HG02973 (cell line): Measurements from ENCODE around the gene MYLK.
"Not testable (repeated sequence)": the region's sequence is repeated elsewhere in the genome, so short reads cannot be mapped to it uniquely, and the experiment has no call there.

Experiments used
- ATAC-seq: cut with Tn5 transposase; IDR thresholded peaks from one replicate; pipeline ENCODE4 v1.9.1; 2021; ENCODE audit warnings: moderate library complexity; ENCODE audit not compliant: unreplicated experiment

Gene MYLK

DNA sequence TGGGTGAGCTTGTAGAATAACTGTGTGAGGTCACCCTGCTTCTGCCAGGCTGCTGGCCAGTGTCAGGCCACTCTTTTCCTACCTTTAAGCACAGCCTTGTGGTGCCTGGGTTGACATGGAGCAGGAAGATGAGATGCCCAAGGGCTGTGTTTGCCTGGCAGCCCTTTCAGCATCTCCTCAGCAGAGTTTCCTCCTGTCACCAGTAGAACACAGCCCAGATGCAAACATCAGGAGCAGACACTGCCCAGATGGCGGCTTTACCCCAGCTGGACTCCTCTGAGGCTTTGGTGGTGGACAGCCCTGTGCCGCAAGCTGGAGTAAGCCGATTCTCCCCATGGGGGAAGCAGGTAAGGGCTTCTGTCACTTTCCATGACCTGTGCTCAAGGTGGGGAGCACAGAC lies 180.5 kb downstream of the MYLK start:
- ATAC-seq, result not testable (repeated sequence)

DNA sequence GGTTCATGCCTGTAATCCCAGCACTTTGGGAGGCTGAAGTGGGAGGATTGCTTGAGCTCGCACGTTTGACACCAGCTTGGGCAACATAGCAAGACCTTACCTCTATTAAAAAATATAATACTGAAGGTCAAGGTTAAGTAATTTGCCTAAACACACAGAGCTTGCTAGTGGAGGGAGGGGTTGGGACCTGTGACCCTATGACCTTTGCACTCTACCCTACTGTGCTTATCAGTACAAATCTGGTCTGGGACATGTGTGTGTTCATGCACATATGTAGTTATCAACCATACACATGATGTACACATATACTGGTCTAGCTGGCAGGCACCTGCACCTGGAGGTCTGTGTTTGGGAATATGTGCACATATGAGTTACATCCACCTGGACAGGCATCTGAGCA lies 181.4 kb downstream of the MYLK start:
- no peak for ATAC-seq

DNA sequence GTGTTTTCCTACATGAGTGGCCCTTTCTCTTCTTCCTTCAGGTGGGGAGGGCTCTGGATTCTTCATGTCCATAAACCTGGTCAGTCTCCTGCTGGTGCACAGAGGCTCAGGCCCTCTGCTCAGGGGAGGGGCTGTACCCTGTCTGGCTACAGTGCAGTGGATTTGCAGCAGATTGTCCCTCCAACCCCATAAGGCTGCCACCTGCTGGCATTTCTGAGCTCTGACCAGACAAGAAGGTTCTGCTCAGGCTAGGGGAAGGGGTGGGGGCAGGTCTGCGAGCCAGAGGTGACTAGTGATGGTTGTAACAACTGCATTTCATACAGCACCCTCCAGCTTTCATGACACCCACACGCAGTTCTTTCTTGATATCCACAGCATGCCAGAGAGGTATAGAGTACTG lies 182.1 kb downstream of the MYLK start:
- ATAC-seq, result not testable (repeated sequence)

DNA sequence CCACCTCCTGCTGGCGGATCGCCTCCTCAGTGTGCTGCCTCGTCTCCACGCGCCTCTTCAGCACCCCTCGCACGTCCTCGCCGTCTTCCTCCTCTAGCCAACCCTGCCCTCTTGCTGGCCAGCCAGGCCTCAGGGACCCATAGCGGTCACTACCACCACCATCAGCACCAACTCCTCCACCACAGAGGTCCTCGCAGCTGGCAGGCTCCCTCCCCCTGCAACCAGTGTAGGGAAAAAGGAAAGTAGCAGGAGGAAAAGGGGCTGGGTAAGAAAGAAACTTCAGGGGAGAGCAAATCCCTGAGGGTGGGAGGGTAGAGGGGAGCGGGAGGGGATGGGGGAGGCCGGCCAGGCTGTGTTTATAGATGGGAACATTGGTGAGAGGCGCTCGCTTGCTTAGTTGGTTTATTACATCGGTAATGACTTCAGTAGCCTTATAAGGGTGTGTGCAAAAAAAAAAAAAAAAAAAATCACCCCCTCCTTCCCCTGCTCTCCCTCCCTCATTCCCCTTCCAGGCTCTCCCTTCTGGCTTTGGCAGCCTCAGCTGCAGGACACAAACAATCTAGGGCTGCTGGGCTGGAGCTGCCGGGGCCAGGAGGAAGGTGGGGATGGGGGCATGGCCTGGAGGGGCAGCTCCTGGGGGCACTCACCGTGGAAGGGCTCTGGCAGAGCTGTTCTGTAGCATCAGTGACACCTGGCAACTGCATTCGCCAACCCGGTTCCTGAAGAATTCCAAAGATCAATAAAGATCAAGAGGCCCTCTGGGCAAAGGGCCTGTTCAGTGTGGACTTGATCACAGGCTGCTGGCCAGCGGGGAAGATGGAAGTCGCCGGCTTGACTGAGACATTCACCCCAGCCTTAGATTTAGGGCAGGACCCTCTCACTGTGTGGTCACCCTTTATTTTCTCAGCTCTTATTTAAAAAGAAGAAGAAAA lies 183.1 kb downstream of the MYLK start:
- ATAC-seq, result no peak

DNA sequence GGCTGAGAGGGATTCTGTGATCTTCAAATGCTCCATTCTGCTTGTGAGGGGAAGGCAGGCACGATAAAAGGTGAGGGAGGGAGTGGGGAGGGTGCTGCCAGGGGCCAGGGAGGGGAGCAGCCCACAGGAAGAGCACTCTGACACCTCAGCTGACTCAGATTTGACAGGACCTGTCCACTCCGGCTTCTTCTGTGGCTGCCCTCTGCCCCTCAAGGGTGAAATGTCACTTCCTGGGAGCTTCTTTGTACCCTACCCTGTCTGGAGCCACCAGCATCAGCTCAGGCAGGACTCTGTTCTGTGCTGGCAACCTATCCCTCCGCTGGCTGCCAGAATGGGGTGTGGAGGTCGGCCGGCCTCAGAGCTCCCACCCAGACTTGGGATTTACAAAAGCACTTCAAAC lies 185.3 kb downstream of the MYLK start:
- ATAC-seq, result no peak

DNA sequence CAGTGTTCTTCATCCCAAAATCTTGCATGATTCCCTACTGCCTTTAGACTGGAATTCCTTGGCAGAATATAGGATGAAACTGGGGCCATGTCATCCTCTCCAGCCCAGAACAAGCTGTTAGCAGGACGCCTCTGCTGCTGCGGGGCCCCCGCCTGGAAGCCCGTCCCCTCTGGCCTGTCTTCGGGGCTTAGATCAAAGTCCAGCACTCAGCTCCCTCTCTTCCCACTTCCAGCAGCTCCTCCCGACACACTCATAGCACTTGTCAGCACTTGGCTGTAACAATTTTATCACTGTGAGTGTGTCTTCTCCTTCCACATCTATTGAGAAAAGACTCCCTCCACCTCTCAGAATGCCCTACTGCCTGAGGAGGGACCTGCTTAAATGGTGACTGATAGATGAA lies 187.3 kb downstream of the MYLK start:
- no peak for ATAC-seq

DNA sequence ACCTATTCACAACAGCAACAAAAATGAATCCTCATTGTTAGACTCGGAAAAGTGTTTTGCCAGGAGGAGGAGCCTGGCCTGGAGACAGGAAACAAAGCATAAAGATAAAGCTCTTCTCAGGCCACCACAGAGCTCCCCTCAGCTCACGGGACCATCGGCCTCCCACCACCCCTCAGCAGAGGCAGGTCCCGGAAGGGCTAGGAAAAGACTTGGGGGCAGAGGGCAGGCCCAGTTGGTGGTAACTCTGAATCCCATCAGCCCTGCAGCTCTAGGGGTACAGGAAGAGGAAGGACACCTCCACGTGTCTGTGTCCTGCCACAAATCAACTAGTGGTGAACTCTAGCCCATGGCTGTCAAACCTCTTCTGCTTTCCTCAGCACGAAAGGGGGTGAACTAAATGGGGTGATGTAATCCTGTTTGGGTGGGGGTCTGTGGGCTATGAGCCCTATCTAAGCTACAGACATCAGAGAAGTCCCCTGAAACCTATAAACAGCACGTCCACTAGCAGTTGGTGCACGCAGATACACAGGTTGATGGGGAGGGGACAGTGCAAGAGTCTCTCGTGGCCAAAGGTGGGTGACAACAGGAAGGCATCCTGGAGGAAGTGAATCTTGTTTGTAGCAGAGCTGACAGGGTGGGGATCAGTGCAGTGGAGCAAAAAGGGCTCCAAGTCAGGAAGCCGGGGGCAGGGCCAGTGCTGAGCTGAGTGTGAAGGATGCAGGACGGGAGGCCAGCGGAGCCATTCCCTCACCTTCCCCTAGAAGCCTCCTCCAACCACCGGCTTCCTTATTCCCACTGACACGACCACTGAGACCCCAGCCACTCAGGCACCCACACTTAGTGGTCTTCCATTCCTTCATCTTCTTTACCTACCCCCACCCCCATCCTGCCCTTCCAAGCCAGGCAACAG lies 188.1 kb downstream of the MYLK start:
- no peak for ATAC-seq

DNA sequence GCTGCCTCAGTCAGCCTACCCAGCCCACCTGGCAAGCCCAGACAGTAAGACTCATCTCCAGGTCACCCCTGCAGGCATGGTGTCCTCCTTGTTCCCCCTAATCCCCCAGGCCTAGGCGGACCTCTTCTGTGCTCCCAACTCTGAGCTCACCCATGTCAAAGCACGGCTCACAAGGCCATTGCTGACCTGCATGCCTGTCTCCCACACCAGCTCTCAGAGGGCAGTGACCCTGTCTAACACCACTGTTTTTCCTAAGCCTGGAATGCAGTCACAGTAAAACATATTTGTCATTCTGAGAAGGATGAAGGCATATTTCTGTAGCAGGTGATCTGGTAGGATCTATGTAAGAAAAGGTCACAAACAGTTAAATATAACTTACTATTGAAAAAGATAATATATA lies 189.0 kb downstream of the MYLK start:
- no peak for ATAC-seq

DNA sequence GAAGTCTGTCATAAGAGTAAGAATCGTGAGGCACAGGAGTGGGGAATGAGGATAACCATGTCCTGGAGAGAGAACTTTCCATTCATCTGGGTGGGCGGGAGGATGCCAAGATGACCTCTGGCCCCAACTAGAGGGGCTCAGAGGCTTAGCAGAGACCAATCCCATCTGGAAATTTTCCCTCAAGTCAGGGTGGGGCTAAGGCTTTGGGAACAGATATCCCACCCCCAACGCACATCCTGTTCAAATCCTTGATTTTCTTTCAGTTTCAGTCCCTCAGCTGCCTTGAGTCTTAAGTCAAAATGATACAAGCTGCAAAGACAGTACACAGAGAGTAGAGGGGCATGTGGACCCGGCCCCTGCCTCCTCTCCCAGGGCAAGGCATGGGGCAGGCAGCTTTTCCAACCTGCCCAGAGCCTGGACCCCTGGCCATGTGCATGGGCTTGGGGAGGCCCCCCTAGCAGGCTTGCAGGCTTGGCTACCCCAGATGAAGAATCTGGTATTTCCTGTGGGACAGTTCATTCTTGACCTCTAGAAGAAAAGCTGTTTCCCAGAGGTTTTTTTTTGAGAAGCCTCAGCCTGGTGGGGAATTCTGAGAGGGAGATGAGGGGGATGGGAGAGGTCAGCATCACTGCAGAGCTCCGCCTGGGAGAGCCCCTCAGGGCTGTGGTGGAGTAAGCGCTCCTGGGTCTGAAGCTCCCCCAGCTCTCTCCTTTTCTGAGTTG lies 189.6 kb downstream of the MYLK start:
- ATAC-seq, result no peak

DNA sequence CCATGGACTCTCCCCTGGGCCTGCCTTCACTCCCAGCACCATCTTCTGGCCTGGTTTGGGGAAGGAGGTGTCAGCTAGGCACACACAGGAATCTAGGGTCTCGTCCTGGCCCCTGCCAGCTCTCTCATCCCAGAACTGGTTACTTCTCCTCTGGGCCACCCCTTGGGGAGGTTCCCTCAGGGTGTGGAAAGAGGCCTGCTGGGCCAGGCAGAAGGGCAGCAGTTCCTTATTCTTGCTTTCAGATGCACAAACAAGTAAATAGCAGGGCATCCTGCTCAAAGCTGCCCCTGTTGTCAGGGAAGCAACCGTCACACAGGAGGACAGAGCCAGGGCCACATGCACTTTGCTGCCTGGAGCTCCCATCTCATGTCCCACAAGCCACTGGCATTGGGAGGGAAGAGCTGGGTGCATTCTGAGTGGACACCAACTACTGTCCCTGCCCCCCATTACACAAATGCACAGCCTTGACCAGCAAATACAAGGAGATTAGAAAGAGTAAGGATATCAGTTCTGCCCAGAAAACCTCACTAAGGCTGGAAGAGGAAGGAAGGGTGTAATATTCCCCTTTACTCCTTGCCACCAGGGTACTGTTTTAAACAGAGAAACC lies 190.4 kb downstream of the MYLK start:
- ATAC-seq, result no peak

DNA sequence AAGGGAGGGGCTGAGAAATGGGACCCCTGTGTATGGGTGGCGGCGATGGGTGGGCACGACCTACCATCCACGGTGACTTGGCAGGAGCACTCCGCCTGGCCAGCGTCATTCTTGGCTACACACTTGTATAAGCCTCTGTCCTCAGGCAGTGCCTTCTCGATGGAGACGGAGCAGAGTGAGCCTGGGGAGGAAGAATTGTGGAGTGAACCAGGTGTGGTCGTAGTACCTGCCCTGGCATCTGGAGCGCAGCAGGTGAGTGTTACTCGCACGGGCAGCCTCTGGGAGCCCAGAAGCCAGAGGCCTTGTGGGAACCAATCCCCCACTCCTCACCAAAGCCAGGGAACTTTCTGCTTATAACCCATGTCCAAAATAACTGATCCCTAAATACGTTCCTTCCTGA lies 191.5 kb downstream of the MYLK start:
- no peak for ATAC-seq

DNA sequence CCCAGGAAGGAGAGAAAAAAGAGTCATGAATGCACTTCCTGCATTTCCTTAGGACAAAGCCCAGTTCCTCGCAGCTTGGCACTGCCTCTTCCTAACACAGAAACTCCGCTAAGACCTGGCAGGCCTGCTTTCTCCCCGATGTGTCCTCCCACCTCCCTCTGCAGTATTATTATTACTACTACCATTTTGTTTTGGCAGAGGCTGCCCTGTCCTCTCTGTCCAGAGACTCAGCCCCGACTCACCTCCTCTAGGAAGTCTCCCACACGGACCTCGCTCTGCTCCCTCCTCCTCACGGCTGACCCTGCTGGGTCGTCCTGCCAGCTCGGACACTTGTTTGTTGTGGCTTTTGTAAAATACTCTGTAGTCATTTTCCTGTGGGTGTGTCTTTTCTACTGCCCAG lies 192.1 kb downstream of the MYLK start:
- ATAC-seq, result no peak

DNA sequence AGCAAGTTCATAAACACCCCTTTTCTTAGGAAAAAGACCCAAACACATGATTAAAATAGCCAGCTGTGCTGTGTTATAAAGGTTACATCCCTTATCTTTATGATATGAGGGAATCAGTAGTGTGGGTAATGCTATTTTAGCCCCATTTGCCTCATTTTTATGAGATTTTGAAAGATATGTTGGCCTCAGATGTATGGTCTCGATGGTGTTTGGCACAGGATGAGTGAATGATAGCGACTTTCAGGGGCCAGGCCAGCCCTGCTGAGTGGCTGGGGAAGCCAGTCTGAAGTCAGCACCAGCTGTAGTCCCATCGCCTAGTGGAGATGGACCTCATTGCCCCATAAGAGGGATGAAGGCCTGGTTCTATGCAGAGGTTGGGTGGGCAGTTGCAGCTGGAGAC lies 194.3 kb downstream of the MYLK start:
- no peak for ATAC-seq

DNA sequence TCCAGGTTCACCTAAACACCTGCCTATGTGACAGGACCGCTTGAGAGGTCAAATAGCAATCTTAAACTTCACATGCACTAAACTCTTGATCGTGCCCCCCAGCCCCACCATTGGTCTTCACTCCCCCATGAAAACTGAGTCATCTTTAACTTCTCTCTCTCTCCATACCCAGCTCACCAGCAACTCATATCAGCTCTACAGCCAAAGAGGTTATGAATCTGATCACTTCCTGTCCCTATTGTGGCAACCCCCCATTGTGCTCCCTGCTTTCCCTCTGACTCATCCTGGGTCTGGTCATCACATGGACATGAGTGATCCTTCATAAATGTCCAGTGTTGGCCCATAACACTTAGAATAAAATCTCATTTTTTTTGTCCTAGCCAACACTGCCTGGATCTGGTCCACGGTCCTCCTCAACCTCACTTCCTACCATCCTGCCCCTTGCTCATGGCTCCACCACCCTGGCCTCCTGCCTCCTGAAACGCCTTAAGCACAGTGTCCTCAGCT lies 195.8 kb downstream of the MYLK start:
- ATAC-seq, result no peak

DNA sequence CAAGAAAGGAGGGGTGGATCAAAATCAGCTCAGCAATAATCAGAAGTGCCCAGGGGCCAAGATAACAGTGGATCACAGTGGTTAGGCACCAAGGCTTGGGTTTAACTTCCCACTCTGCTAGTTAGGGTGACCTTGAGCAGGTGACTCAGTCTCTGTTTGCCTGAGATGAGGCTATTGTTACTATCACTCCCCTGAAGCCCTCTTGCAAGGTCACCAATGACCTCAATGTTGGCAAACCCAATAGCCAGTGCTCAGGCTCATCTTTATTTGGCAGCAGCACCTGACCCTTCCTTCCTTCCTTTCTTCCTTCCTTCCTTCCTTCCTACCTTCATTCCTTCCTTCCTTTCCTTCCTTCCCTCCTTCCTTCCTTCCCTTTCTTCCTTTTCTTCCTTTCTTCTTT lies 196.8 kb downstream of the MYLK start:
- no peak for ATAC-seq

DNA sequence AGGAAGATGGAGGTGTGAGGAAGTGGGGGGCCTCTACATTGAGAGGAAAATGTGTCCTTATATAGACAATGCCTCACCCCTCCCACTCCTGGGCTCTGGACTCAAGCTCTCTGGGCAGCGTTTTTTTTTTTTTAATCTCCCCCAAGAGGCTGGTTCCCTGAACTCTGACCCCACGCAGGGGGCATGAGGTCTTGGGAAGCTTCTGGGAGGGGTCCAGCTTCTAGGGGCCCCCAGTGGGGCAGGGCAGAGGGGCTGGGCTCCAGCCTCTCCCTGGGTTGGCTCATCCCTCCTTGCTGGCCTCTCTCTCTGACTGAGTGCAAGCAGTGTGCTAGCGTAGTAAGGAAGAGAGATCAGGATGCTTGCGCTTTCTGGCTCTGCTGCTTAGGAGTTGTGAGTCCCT lies 197.9 kb downstream of the MYLK start:
- ATAC-seq, result no peak

DNA sequence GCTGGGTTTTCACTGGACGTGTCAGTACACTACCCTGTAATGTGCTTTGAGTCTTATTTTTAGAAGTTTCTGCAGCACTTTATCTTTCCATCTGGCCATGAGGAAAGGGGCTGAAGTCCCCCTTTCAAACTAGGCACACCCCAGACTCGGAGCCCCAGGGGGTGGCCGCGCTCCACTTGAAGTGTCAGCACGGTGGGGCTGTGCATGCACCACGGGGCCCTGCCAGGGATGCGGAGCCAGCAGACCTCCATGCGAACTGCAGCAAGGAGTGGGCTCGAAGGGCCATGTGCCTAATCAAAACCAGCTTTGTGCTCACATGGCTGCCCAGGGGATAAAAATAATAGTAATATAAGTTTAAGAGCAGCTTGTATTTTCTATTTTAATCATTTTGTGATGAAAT lies 198.4 kb downstream of the MYLK start:
- no peak for ATAC-seq

DNA sequence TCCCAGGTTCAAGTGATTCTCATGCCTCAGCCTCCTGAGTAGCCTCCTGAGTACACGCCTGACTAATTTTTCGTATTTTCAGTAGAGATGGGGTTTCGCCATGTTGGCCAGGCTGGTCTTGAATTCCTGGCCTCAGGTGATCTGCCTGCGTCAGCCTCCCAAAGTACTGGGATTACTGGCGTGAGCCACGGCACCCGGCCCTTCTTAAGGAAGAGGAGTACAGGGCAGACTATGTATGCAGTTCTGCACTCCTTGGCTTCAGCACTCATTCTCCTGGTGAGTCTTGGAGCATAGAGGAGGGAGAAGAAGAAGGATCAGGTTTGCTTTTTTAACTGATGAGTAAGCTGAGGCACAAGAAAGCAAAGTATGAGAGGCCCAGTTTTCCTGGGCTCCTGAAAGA lies 199.5 kb downstream of the MYLK start:
- ATAC-seq, result no peak

DNA sequence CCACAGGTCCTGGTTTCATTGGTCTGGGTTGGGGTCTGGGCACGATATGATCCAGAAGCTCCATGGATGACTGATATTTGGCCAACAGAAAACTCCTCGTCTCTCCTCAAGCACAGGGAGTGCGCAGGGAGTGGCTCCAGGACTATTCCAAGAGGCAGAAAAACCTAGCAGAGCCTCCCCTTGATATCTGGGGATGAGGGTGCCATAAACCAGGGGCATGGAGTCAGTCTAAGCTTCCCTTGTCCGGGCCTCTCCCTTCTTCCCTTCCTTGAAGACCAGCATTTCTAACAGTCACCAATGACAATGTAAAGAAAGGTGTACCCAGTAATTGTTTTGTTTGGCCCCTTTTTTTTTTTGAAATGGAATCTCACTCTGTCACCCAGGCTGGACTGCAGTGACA lies 199.9 kb downstream of the MYLK start:
- no peak for ATAC-seq

DNA sequence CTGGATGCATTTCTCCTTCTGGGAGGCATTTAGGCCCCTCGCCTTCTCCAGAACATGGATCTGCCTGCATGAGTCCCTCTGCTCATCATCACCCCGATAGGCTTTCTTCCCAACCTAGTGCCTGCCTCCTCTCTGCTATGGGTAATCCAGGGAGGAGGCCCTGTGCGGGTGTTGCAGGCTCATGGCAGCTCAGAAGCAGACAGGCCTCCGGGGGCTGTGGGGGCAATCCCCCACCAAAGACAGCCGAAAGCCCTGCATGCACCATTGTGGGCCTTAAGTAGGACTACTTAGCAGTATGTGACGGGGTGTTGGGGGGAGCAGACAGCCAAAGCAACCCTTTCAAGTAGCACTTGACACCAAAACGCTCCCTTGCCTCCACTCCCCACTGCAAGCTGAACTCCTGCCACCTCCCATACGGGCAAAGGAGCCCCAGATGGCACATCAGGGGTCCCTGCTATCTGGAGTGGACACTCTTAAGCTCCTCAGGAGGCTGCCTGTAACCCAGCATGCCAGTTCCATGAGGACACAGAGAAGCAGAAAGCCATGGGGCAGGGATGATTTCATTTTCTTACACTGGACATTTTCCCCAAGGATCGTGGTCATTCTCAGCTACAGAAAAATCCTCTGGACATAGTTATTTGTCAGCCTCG lies 200.5 kb downstream of the MYLK start:
- no peak for ATAC-seq
